Erythroblast (primary cell): ENCODE results near the gene TRABD2B.

Experiments used
- GATA1 ChIP-seq: IDR thresholded peaks from 2 replicates; pipeline ENCODE4 v1.6.1; 2011; ENCODE audit warnings: low read depth, mild to moderate bottlenecking, control low read depth, low read length, moderate library complexity
- POLR2A ChIP-seq: IDR thresholded peaks from 2 replicates; pipeline ENCODE4 v1.6.1; 2011; ENCODE audit warnings: mild to moderate bottlenecking, low read length

DNA sequence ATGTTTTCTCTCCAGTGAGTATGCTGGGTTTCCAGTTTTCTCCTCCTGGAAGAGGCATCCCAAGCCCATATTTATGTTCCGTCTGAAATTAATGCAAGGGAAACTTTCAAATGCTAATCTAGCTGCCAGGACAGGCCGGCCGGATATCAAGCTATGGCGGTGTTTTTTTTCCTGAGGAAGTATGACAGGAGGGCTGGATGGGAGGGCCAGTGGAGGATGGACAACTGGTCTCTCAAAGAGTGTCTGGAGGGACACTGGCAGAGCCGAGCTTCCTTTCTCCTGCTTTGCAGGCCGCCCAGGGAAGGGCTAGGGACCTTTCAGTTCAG, 212.7 kb downstream of the TRABD2B start:
- no peak for TF ChIP-seq POLR2A
- TF ChIP-seq GATA1, result no peak
